Astrocyte (in vitro differentiated cells and primary cell): ENCODE measurements around the gene IFT88. TPM values are rescaled to one million over a fixed set of nuclear protein-coding genes. Genes with fewer than 3 reads are reported as not detected.
A peak's percentile ranks its signal among the peaks of the same experiment; 100 is the strongest.

Source experiments
- DNase-seq: peaks from one replicate; pipeline ENCODE4 v3.0.0-alpha.2; 2010; ENCODE audit warnings: low read depth
- FAIRE-seq: peaks from 2 replicates; lab custom pipeline; 2011; peaks lifted over from hg19 to GRCh38; lab: Jason Lieb, UNC
- H2AFZ ChIP-seq: 2 replicates; pipeline ENCODE4 v1.6.0; 2012; ENCODE audit warnings: low read depth, low read length, inconsistent platforms
- H3K27ac ChIP-seq: 2 replicates; pipeline ENCODE4 v1.5.1; 2011; ENCODE audit warnings: low read depth, low read length, inconsistent platforms
- H3K27me3 ChIP-seq: 2 replicates; pipeline ENCODE4 v1.6.0; 2011; ENCODE audit warnings: low read length, inconsistent platforms; ENCODE audit not compliant: insufficient read depth
- H3K36me3 ChIP-seq: 2 replicates; pipeline ENCODE4 v1.5.1; 2011; ENCODE audit warnings: low read length, inconsistent platforms; ENCODE audit not compliant: insufficient read depth
- H3K4me1 ChIP-seq: 2 replicates; pipeline ENCODE4 v1.5.1; 2011; ENCODE audit warnings: low read length, inconsistent platforms; ENCODE audit not compliant: insufficient read depth
- H3K4me2 ChIP-seq: 2 replicates; pipeline ENCODE4 v1.6.0; 2012; ENCODE audit warnings: low read length, inconsistent platforms
- H3K4me3 ChIP-seq: 2 replicates; pipeline ENCODE4 v1.5.1; 2011; ENCODE audit warnings: low read depth, mild to moderate bottlenecking, low read length, inconsistent platforms; ENCODE audit not compliant: insufficient read depth
- H3K79me2 ChIP-seq: 2 replicates; pipeline ENCODE4 v1.6.0; 2012; ENCODE audit warnings: mild to moderate bottlenecking, low read length, inconsistent platforms; ENCODE audit not compliant: insufficient read depth
- H3K9ac ChIP-seq: 2 replicates; pipeline ENCODE4 v1.6.0; 2012; ENCODE audit warnings: mild to moderate bottlenecking, low read length, inconsistent platforms
- H3K9me3 ChIP-seq: 2 replicates; pipeline ENCODE4 v1.5.1; 2012; ENCODE audit warnings: low read depth, mild to moderate bottlenecking, low read length, inconsistent platforms; ENCODE audit not compliant: insufficient read depth
- H4K20me1 ChIP-seq: 2 replicates; pipeline ENCODE4 v1.6.0; 2012; ENCODE audit warnings: low read length, inconsistent platforms; ENCODE audit not compliant: insufficient read depth
- H3K27ac Mint-ChIP-seq: one replicate; pipeline ENCODE4 v1.8.0; 2021; ENCODE audit warnings: mild to moderate bottlenecking, mixed read lengths; ENCODE audit not compliant: unreplicated experiment
- H3K27me3 Mint-ChIP-seq: one replicate; pipeline ENCODE4 v1.8.0; 2021; ENCODE audit warnings: low read depth, mixed read lengths; ENCODE audit not compliant: unreplicated experiment
- H3K36me3 Mint-ChIP-seq: one replicate; pipeline ENCODE4 v1.8.0; 2021; ENCODE audit warnings: low read depth, mixed read lengths; ENCODE audit not compliant: unreplicated experiment
- H3K4me1 Mint-ChIP-seq: one replicate; pipeline ENCODE4 v1.8.0; 2021; ENCODE audit warnings: low read depth, mixed read lengths; ENCODE audit not compliant: unreplicated experiment
- H3K4me3 Mint-ChIP-seq: one replicate; pipeline ENCODE4 v1.8.0; 2021; ENCODE audit warnings: mild to moderate bottlenecking, moderate library complexity, mixed read lengths; ENCODE audit not compliant: unreplicated experiment
- H3K9me3 Mint-ChIP-seq: one replicate; pipeline ENCODE4 v1.8.0; 2021; ENCODE audit warnings: mild to moderate bottlenecking, mixed read lengths; ENCODE audit not compliant: unreplicated experiment
- EZH2 ChIP-seq: IDR thresholded peaks from 2 replicates; pipeline ENCODE4 v1.6.1; 2012; ENCODE audit warnings: mild to moderate bottlenecking, low read length, inconsistent platforms; ENCODE audit not compliant: insufficient read depth
- total RNA-seq: library from RNA; stranded (reverse); gene quantifications from 2 replicates; pipeline ENCODE4 v1.2.1, GENCODE V29; 2021
- TF ChIP-seq, protein P1 (sequence below): IDR thresholded peaks from 2 replicates; pipeline ENCODE4 v1.5.1; 2011; ENCODE audit warnings: low read depth, mild to moderate bottlenecking, inconsistent platforms, low read length, moderate library complexity; ENCODE audit not compliant: insufficient read depth

The IFT88 gene
- total RNA-seq, 1 donor from 2014 or later, result 7.6 TPM

DNA sequence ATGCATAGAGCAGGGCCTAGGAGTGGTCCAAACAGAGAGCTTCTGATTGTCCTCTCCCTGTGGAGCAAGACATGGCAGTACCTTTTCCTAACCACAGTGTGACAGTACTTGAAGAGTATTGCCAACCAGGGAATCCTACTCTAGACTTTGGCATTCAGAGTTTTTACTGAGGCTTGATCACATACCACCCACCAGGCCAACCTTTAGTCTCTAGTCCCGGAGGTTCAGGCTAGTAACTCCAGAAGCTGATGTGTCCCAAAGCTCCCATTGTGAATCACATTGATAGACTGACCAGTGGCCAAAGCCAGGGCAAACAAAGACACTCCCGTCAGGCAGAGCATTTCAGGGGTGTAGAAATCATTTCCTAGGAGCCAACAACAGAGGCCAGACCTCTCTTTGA lies 18.4 kb downstream of the IFT88 start:
- Histone ChIP-seq H3K4me1 (no peaks in the 10 kb centered on the region), H3K27ac (no peak overlapping the region), H3K36me3 (peaks cover 5% of the 10 kb centered on the region), H2AFZ (no peak overlapping the region), H3K4me2 (no peak overlapping the region), H3K79me2 (no peaks in the 10 kb centered on the region), H3K9me3 (no peaks in the 10 kb centered on the region), H3K9ac (no peak overlapping the region), H3K27me3 (no peaks in the 10 kb centered on the region), H4K20me1 (no peaks in the 10 kb centered on the region), H3K4me3 (no peak overlapping the region)
- FAIRE-seq (no peak), DNase-seq (no peak)
- TF ChIP-seq, protein P1, sequence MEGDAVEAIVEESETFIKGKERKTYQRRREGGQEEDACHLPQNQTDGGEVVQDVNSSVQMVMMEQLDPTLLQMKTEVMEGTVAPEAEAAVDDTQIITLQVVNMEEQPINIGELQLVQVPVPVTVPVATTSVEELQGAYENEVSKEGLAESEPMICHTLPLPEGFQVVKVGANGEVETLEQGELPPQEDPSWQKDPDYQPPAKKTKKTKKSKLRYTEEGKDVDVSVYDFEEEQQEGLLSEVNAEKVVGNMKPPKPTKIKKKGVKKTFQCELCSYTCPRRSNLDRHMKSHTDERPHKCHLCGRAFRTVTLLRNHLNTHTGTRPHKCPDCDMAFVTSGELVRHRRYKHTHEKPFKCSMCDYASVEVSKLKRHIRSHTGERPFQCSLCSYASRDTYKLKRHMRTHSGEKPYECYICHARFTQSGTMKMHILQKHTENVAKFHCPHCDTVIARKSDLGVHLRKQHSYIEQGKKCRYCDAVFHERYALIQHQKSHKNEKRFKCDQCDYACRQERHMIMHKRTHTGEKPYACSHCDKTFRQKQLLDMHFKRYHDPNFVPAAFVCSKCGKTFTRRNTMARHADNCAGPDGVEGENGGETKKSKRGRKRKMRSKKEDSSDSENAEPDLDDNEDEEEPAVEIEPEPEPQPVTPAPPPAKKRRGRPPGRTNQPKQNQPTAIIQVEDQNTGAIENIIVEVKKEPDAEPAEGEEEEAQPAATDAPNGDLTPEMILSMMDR, result no peak
- TF ChIP-seq EZH2, result no peak
- H3K27ac Mint-ChIP-seq, result no peak overlapping the region
- H3K36me3 Mint-ChIP-seq, result peaks cover 22% of the 10 kb centered on the region
- H3K9me3 Mint-ChIP-seq, result peaks cover 17% of the 10 kb centered on the region
- H3K4me3 Mint-ChIP-seq, result no peak overlapping the region
- no peaks in the 10 kb centered on the region for H3K27me3 Mint-ChIP-seq
- no peaks in the 10 kb centered on the region for H3K4me1 Mint-ChIP-seq

DNA sequence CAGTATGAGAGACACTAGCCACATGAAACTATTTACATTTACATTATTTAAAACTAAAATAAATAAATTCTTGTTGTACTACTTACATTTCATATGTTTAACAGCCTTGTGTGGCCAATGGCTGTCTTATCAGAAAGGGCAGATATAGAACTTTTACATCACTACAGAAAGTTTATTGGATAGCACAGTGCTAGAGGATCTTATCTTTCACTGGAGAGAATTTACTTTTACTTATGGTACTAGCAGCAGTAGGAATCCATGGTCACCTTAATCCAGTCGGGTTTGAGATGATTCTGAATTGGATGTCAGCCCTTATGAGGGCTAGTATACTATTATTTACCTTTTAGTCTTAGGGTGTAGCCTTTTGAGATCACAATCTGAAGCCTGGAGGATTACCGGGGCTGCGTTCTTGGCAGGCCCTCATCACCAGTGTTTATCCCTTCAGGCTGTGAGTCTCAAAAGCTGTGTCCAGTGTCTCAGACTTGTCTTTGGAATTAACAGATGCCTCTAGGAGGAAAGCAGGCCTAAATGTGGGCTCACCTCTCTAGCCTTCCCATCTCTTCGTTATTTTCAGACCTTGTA lies 21.7 kb downstream of the IFT88 start:
- no peak for FAIRE-seq
- no peak for TF ChIP-seq EZH2
- TF ChIP-seq, protein P1, result no peak

DNA sequence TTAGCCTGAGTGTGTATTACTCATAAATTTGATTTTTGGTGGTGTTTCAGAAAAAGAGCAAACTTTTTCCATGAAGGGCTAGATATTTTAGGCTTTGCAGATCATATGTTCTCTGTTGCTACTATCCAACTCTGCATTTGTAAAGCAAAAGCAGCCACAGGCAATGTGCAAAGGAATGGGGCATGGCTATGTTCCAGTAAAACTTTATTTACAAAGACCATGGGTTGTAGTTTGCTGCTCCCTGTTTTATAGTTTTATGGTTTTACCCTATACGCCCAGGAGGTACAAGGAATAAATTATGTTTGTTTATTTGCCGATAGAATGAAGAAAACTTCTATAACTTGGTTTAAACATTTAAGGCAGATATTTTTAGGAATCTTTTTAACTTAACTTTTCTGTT lies 23.6 kb downstream of the IFT88 start:
- no peaks in the 10 kb centered on the region for H3K9me3 ChIP-seq
- no peaks in the 10 kb centered on the region for H3K27me3 ChIP-seq
- Mint-ChIP-seq H3K27ac (no peak overlapping the region), H3K4me1 (no peaks in the 10 kb centered on the region), H3K27me3 (no peaks in the 10 kb centered on the region), H3K4me3 (no peak overlapping the region), H3K9me3 (no peaks in the 10 kb centered on the region), H3K36me3 (no peaks in the 10 kb centered on the region)
- H4K20me1 ChIP-seq, result no peaks in the 10 kb centered on the region
- no peak overlapping the region for H3K4me3 ChIP-seq
- peak; percentile 66 for FAIRE-seq
- no peak overlapping the region for H2AFZ ChIP-seq
- H3K79me2 ChIP-seq, result no peaks in the 10 kb centered on the region
- H3K27ac ChIP-seq, result no peak overlapping the region
- H3K9ac ChIP-seq, result no peak overlapping the region
- no peak overlapping the region for H3K4me2 ChIP-seq
- DNase-seq, result no peak
- H3K4me1 ChIP-seq, result no peaks in the 10 kb centered on the region
- no peaks in the 10 kb centered on the region for H3K36me3 ChIP-seq
- TF ChIP-seq, protein P1, result no peak

More for the DNA sequence above, 21.7 kb downstream of the IFT88 start:
- no peaks in the 10 kb centered on the region for H3K79me2 ChIP-seq
- H3K4me3 Mint-ChIP-seq, result no peak overlapping the region
- H3K9me3 Mint-ChIP-seq, result peaks cover 12% of the 10 kb centered on the region
- no peak overlapping the region for H3K9ac ChIP-seq
- H3K4me2 ChIP-seq, result no peak overlapping the region
- no peaks in the 10 kb centered on the region for H3K27me3 ChIP-seq
- no peak overlapping the region for H2AFZ ChIP-seq
- no peak overlapping the region for H3K27ac ChIP-seq
- H4K20me1 ChIP-seq, result no peaks in the 10 kb centered on the region
- no peaks in the 10 kb centered on the region for H3K27me3 Mint-ChIP-seq
- no peak for DNase-seq
- H3K36me3 ChIP-seq, result no peaks in the 10 kb centered on the region
- H3K36me3 Mint-ChIP-seq, result peaks cover 8% of the 10 kb centered on the region
- H3K27ac Mint-ChIP-seq, result no peak overlapping the region
- no peaks in the 10 kb centered on the region for H3K4me1 Mint-ChIP-seq
- no peaks in the 10 kb centered on the region for H3K9me3 ChIP-seq
- H3K4me3 ChIP-seq, result no peak overlapping the region
- no peaks in the 10 kb centered on the region for H3K4me1 ChIP-seq
